Panc1 (cell line): Measurements from ENCODE around the gene TBCD. TPM values are rescaled to one million over a fixed set of nuclear protein-coding genes. Genes with fewer than 3 reads are reported as not detected.

Experiments
- ATAC-seq: fragments of 200-7000 bp; cut with Tn5 transposase; 2 replicates; pipeline ENCODE4 v1.9.1; 2020; ENCODE audit warnings: mild to moderate bottlenecking, moderate library complexity
- BruUV-seq: library from RNA; stranded (reverse); fragments of 400-500 nt; replicated peaks from 2 replicates; lab custom pipeline; 2021; lab: Mats Ljungman, UMichigan
- CTCF ChIA-PET: fragments of 300-600 bp; sonication (Branson Sonifier 250); formaldehyde crosslinking; loops from one replicate; lab custom pipeline; 2022; ENCODE audit warnings: antibody characterized with exemption; lab: Charles Lee
- POLR2A ChIA-PET: fragments of 300-600 bp; sonication (Branson Sonifier 250); formaldehyde crosslinking; loops from one replicate; lab custom pipeline; 2022; ENCODE audit warnings: antibody characterized with exemption; lab: Charles Lee
- DNase-seq: peaks from one replicate; pipeline ENCODE4 v3.0.0-alpha.2; 2010; ENCODE audit warnings: low read depth, low spot score
- H3K27ac ChIP-seq: 2 replicates; pipeline ENCODE4 v1.5.1; 2011; ENCODE audit warnings: mild to moderate bottlenecking, low read length, inconsistent platforms
- H3K27me3 ChIP-seq: fragments of 200-500 bp; sonication (Bioruptor generic); 2 replicates; pipeline ENCODE4 v1.6.0; 2014; ENCODE audit warnings: low read length, inconsistent platforms; ENCODE audit not compliant: control insufficient read depth, insufficient read depth
- H3K36me3 ChIP-seq: fragments of 200-500 bp; sonication (Bioruptor generic); 2 replicates; pipeline ENCODE4 v1.5.1; 2014; ENCODE audit warnings: inconsistent platforms, mild to moderate bottlenecking, low read length, moderate library complexity; ENCODE audit not compliant: control insufficient read depth, insufficient read depth
- H3K4me1 ChIP-seq: 2 replicates; pipeline ENCODE4 v1.5.1; 2011; ENCODE audit warnings: inconsistent platforms, mild to moderate bottlenecking, low read length, moderate library complexity; ENCODE audit not compliant: control insufficient read depth, insufficient read depth
- H3K4me3 ChIP-seq, 2 experiments: 2 replicates each; pipeline ENCODE4 v1.5.1; 2011 to 2012; ENCODE audit warnings: low read depth in 2 of 2, low read length in 2 of 2, mild to moderate bottlenecking in 2 of 2, inconsistent platforms in 1 of 2, moderate library complexity in 1 of 2
- H3K9me3 ChIP-seq: fragments of 200-500 bp; sonication (Bioruptor generic); 2 replicates; pipeline ENCODE4 v1.5.1; 2014; ENCODE audit warnings: low read depth, mild to moderate bottlenecking, inconsistent platforms, low read length, moderate library complexity; ENCODE audit not compliant: control insufficient read depth, insufficient read depth
- POLR2AphosphoS5 ChIP-seq: IDR thresholded peaks from 2 replicates; pipeline ENCODE4 v1.6.1; 2012; ENCODE audit warnings: mild to moderate bottlenecking, low read depth, low read length, moderate library complexity
- SIN3A ChIP-seq: IDR thresholded peaks from 2 replicates; pipeline ENCODE4 v1.6.1; 2012; ENCODE audit warnings: low read depth, mild to moderate bottlenecking, low read length, moderate library complexity, borderline replicate concordance; ENCODE audit not compliant: insufficient read depth
- TCF7L2 ChIP-seq: IDR thresholded peaks from 2 replicates; pipeline ENCODE4 v1.6.1; 2011; ENCODE audit warnings: mild to moderate bottlenecking, low read depth, low read length, inconsistent platforms
- in situ Hi-C: cut with HindIII; loops from 2 replicates; pipeline ENCODE4 v1.10.0; 2016; ENCODE audit warnings: low sequenced_read_pairs, low pct_unique_long_range_greater_than_20kb
- intact Hi-C: fragments of 100-400 bp; cut with micrococcal nuclease; formaldehyde crosslinking; loops from one replicate; pipeline ENCODE4 v1.10.0; 2022; ENCODE audit not compliant: unreplicated experiment
- total RNA-seq: library from RNA; stranded (reverse); gene quantifications from one replicate; pipeline ENCODE4 v1.2.1, GENCODE V29; 2021; ENCODE audit not compliant: unreplicated experiment
- TF ChIP-seq, protein P1 (sequence below), 2 experiments: IDR thresholded peaks; 2 replicates each; pipeline ENCODE4 v1.6.1; 2011 to 2012; ENCODE audit warnings: low read depth in 2 of 2, control low read depth in 1 of 2, low read length in 1 of 2, mild to moderate bottlenecking in 1 of 2, moderate library complexity in 1 of 2; ENCODE audit not compliant: insufficient read depth in 1 of 2
- TF ChIP-seq, protein P2 (sequence below): fragments of 450-650 bp; IDR thresholded peaks from 2 replicates; pipeline ENCODE4 v1.5.1; 2017; ENCODE audit warnings: mild to moderate bottlenecking

The TBCD gene
- total RNA-seq, 1 experiment from 2014 or later: 186 TPM

DNA sequence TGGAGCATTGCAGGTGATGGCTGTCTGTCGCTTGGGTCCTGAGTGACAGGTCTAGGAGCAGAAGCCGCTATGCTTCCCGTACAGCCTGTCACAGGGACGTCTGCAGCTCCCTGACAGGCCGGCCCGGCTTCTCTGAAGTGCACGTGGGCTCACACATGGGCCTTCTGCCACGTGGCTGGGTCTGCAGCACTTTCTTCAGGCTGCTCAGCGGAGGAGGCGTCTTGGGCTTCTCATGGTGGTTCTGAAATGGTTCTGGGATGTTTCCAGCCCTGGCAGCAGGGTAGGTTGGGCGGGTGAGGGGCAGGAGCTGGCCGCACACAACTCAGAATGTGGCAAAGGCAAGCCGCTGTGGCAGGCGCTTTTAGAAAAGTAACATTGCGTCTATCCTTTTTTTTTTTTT lies 168.3 kb downstream of the TBCD start:
- ATAC-seq: no peak
- intact Hi-C loops: no loop called here
- ChIA-PET CTCF (interaction anchor here (0.6 kb wide), 1 partner anchor 55 kb away, joined by 7 read pairs; no protein-coding TSS in a partner anchor), POLR2A (interaction anchor here (0.6 kb wide), 1 partner anchor 1915 kb away, joined by 7 read pairs; no protein-coding TSS in a partner anchor)
- in situ Hi-C loops: no loop called here
- Histone ChIP-seq H3K4me3 (no peak overlapping the region), H3K36me3 (peaks cover 2% of the 10 kb centered on the region; the same call in 1 of the 2 replicates), H3K4me1 (no peaks in the 10 kb centered on the region), H3K27me3 (no peaks in the 10 kb centered on the region), H3K9me3 (no peaks in the 10 kb centered on the region), H3K27ac (no peak overlapping the region)
- no TSS peak for BruUV-seq
- DNase-seq: no peak
- TF ChIP-seq, protein P1, sequence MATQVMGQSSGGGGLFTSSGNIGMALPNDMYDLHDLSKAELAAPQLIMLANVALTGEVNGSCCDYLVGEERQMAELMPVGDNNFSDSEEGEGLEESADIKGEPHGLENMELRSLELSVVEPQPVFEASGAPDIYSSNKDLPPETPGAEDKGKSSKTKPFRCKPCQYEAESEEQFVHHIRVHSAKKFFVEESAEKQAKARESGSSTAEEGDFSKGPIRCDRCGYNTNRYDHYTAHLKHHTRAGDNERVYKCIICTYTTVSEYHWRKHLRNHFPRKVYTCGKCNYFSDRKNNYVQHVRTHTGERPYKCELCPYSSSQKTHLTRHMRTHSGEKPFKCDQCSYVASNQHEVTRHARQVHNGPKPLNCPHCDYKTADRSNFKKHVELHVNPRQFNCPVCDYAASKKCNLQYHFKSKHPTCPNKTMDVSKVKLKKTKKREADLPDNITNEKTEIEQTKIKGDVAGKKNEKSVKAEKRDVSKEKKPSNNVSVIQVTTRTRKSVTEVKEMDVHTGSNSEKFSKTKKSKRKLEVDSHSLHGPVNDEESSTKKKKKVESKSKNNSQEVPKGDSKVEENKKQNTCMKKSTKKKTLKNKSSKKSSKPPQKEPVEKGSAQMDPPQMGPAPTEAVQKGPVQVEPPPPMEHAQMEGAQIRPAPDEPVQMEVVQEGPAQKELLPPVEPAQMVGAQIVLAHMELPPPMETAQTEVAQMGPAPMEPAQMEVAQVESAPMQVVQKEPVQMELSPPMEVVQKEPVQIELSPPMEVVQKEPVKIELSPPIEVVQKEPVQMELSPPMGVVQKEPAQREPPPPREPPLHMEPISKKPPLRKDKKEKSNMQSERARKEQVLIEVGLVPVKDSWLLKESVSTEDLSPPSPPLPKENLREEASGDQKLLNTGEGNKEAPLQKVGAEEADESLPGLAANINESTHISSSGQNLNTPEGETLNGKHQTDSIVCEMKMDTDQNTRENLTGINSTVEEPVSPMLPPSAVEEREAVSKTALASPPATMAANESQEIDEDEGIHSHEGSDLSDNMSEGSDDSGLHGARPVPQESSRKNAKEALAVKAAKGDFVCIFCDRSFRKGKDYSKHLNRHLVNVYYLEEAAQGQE (IDR thresholded peaks at IDR 0.05; ENCODE audit: insufficient read depth in 1 of 2, low read depth in 2 of 2, low read length in 1 of 2): no peak
- TF ChIP-seq SIN3A (no peak), TCF7L2 (no peak), POLR2AphosphoS5 (no peak)
- TF ChIP-seq, protein P2, sequence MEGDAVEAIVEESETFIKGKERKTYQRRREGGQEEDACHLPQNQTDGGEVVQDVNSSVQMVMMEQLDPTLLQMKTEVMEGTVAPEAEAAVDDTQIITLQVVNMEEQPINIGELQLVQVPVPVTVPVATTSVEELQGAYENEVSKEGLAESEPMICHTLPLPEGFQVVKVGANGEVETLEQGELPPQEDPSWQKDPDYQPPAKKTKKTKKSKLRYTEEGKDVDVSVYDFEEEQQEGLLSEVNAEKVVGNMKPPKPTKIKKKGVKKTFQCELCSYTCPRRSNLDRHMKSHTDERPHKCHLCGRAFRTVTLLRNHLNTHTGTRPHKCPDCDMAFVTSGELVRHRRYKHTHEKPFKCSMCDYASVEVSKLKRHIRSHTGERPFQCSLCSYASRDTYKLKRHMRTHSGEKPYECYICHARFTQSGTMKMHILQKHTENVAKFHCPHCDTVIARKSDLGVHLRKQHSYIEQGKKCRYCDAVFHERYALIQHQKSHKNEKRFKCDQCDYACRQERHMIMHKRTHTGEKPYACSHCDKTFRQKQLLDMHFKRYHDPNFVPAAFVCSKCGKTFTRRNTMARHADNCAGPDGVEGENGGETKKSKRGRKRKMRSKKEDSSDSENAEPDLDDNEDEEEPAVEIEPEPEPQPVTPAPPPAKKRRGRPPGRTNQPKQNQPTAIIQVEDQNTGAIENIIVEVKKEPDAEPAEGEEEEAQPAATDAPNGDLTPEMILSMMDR: no peak

DNA sequence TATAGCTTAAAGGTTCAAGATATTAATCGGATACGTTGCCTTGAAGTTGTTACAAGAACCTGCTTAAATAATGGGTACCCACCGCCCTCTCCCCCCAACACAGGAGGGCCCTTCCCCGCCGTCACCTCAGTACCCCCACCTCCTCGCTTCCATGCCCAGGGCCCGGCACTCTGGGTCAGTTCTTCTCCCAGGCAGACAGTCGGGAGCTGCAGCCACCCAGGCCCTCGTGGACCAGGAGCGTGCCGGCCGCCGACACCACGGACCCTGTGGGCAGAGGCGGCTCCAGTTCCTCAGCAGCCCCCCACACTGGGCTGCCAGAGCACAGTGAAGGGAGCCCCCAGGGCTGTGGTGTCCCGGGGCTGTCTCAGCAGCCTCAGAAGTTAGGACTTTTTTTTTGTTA lies 168.8 kb downstream of the TBCD start:
- ChIA-PET POLR2A (interaction anchor here (0.6 kb wide), 1 partner anchor 1916 kb away, joined by 7 read pairs; no protein-coding TSS in a partner anchor), CTCF (interaction anchor here (0.6 kb wide), 1 partner anchor 56 kb away, joined by 7 read pairs; no protein-coding TSS in a partner anchor)
- Histone ChIP-seq H3K36me3 (peaks cover 2% of the 10 kb centered on the region; the same call in 1 of the 2 replicates), H3K4me1 (no peaks in the 10 kb centered on the region), H3K27ac (no peak overlapping the region), H3K9me3 (no peaks in the 10 kb centered on the region), H3K4me3 (no peak overlapping the region), H3K27me3 (no peaks in the 10 kb centered on the region)
- TF ChIP-seq, protein P1 (IDR thresholded peaks at IDR 0.05; ENCODE audit: insufficient read depth in 1 of 2, low read depth in 2 of 2, low read length in 1 of 2): no peak
- in situ Hi-C loops: no loop called here
- ATAC-seq (no peak), DNase-seq (no peak)
- intact Hi-C loops: no loop called here
- BruUV-seq: no TSS peak
